IMR-90 (cell line): ENCODE measurements around the gene CIAO3. TPM values are rescaled to one million over a fixed set of nuclear protein-coding genes. Genes with fewer than 3 reads are reported as not detected.

Experiments
- ATAC-seq: fragments of 200-7000 bp; cut with Tn5 transposase; 2 replicates; pipeline ENCODE4 v1.9.1; 2020; ENCODE audit warnings: low read depth, mild to moderate bottlenecking, moderate library complexity
- BruUV-seq: library from RNA; stranded (reverse); fragments of 400-500 nt; replicated peaks from 2 replicates; lab custom pipeline; 2021; lab: Mats Ljungman, UMichigan
- CTCF ChIA-PET: fragments of 300-600 bp; formaldehyde crosslinking; extraction: SDS; loops from one replicate; lab custom pipeline; 2021; ENCODE audit warnings: antibody characterized with exemption; lab: Yijun Ruan, JAX
- POLR2A ChIA-PET: fragments of 300-600 bp; sonication (Branson Sonifier 250); formaldehyde crosslinking; loops from one replicate; lab custom pipeline; 2022; ENCODE audit warnings: antibody characterized with exemption; ENCODE audit not compliant: unreplicated experiment; lab: Charles Lee
- DNase-seq: peaks from one replicate; pipeline ENCODE4 v3.0.0; 2013
- H2AFZ ChIP-seq: replicated peaks from 2 replicates; pipeline ENCODE3; 2013; ENCODE audit warnings: low read length, mild to moderate bottlenecking; ENCODE audit not compliant: poor library complexity
- H2AK5ac ChIP-seq: 2 replicates; pipeline ENCODE4 v1.6.1; 2013; ENCODE audit warnings: low read depth, low read length, inconsistent platforms
- H2AK9ac ChIP-seq: replicated peaks from 2 replicates; pipeline ENCODE3; 2013; ENCODE audit warnings: mild to moderate bottlenecking, low read depth, low read length, moderate library complexity; ENCODE audit not compliant: poor library complexity
- H2BK120ac ChIP-seq: 2 replicates; pipeline ENCODE4 v1.6.1; 2013; ENCODE audit warnings: low read depth, low read length, inconsistent platforms
- H2BK15ac ChIP-seq: 3 replicates; pipeline ENCODE4 v1.6.1; 2013; ENCODE audit warnings: low read depth, low read length, inconsistent platforms
- H2BK20ac ChIP-seq: 2 replicates; pipeline ENCODE4 v1.6.1; 2013; ENCODE audit warnings: low read depth, mild to moderate bottlenecking, inconsistent platforms, low read length, moderate library complexity
- H2BK5ac ChIP-seq: 2 replicates; pipeline ENCODE4 v1.6.1; 2013; ENCODE audit warnings: mild to moderate bottlenecking, low read depth, low read length, inconsistent platforms; ENCODE audit not compliant: poor library complexity, severe bottlenecking
- H3K14ac ChIP-seq: replicated peaks from 2 replicates; pipeline ENCODE4 v1.6.1; 2013; ENCODE audit warnings: low read depth, low read length, inconsistent platforms
- H3K18ac ChIP-seq: 2 replicates; pipeline ENCODE4 v1.6.1; 2013; ENCODE audit warnings: low read depth, low read length, control low read depth
- H3K23ac ChIP-seq: 2 replicates; pipeline ENCODE4 v1.6.1; 2013; ENCODE audit warnings: low read depth, low read length, inconsistent platforms
- H3K27ac ChIP-seq: 2 replicates; pipeline ENCODE4 v1.5.1; 2013; ENCODE audit warnings: mild to moderate bottlenecking, control low read depth, low read length; ENCODE audit not compliant: insufficient read depth
- H3K27me3 ChIP-seq: 2 replicates; pipeline ENCODE4 v1.6.1; 2013; ENCODE audit warnings: low read length; ENCODE audit not compliant: control insufficient read depth, insufficient read depth
- H3K36me3 ChIP-seq: 2 replicates; pipeline ENCODE4 v1.6.1; 2013; ENCODE audit warnings: low read length, mixed read lengths; ENCODE audit not compliant: control insufficient read depth, insufficient read depth
- H3K4ac ChIP-seq: 2 replicates; pipeline ENCODE4 v1.6.1; 2013; ENCODE audit warnings: low read depth, low read length, inconsistent platforms
- H3K4me1 ChIP-seq: 2 replicates; pipeline ENCODE4 v1.6.1; 2013; ENCODE audit warnings: low read length, mixed read lengths; ENCODE audit not compliant: control insufficient read depth, insufficient read depth
- H3K4me2 ChIP-seq: 2 replicates; pipeline ENCODE4 v1.6.1; 2013; ENCODE audit warnings: low read depth, mild to moderate bottlenecking, control low read depth, low read length, moderate library complexity
- H3K4me3 ChIP-seq: 2 replicates; pipeline ENCODE4 v1.5.1; 2013; ENCODE audit warnings: low read depth, mild to moderate bottlenecking, control low read depth, low read length, moderate library complexity; ENCODE audit not compliant: insufficient read depth
- H3K56ac ChIP-seq: 2 replicates; pipeline ENCODE4 v1.6.1; 2013; ENCODE audit warnings: low read length, inconsistent platforms; ENCODE audit not compliant: insufficient read depth; ENCODE audit errors: extremely low read depth
- H3K79me1 ChIP-seq, 2 experiments: 2 replicates each; pipeline ENCODE4 v1.6.1; 2013; ENCODE audit warnings: low read length in 2 of 2, inconsistent platforms in 1 of 2, low read depth in 1 of 2
- H3K9ac ChIP-seq: 2 replicates; pipeline ENCODE4 v1.6.1; 2013; ENCODE audit warnings: low read depth, low read length, control low read depth
- H3K9me1 ChIP-seq: 2 replicates; pipeline ENCODE4 v1.6.1; 2013; ENCODE audit warnings: low read length, inconsistent platforms; ENCODE audit not compliant: insufficient read depth
- H3K9me3 ChIP-seq: 2 replicates; pipeline ENCODE4 v1.6.1; 2013; ENCODE audit warnings: low read length; ENCODE audit not compliant: control insufficient read depth, insufficient read depth
- H4K20me1 ChIP-seq: 2 replicates; pipeline ENCODE4 v1.6.1; 2013; ENCODE audit warnings: low read length, inconsistent platforms; ENCODE audit not compliant: insufficient read depth
- H4K5ac ChIP-seq: 2 replicates; pipeline ENCODE4 v1.6.1; 2013; ENCODE audit warnings: mild to moderate bottlenecking, low read depth, low read length, control low read depth
- H4K8ac ChIP-seq, 2 experiments: 2 replicates each; pipeline ENCODE4 v1.6.1; 2013; ENCODE audit warnings: low read depth in 2 of 2, low read length in 2 of 2, control low read depth in 1 of 2, inconsistent platforms in 1 of 2
- H4K91ac ChIP-seq: 2 replicates; pipeline ENCODE4 v1.6.1; 2013; ENCODE audit warnings: low read depth, low read length, inconsistent platforms; ENCODE audit not compliant: insufficient read depth
- CHD1 ChIP-seq: IDR thresholded peaks from 2 replicates; pipeline ENCODE4 v1.6.1; 2012; ENCODE audit warnings: low read depth, low read length, improper control_type of control experiment
- FOS ChIP-seq: fragments of 150-350 bp; IDR thresholded peaks from 2 replicates; pipeline ENCODE4 v1.6.1; 2016; ENCODE audit warnings: low read depth, low read length
- MXI1 ChIP-seq: IDR thresholded peaks from 2 replicates; pipeline ENCODE4 v1.6.1; 2012; ENCODE audit warnings: low read depth, mild to moderate bottlenecking, low read length, moderate library complexity, borderline replicate concordance
- POLR2A ChIP-seq: IDR thresholded peaks from 2 replicates; pipeline ENCODE4 v1.6.1; 2012; ENCODE audit warnings: mild to moderate bottlenecking, low read depth, low read length
- RAD21 ChIP-seq: IDR thresholded peaks from 2 replicates; pipeline ENCODE4 v1.6.1; 2012; ENCODE audit warnings: low read length, improper control_type of control experiment
- RFX5 ChIP-seq: IDR thresholded peaks from 2 replicates; pipeline ENCODE4 v1.8.0; 2012; ENCODE audit warnings: low read depth, mild to moderate bottlenecking, low read length, moderate library complexity
- USF2 ChIP-seq: fragments of 150-350 bp; IDR thresholded peaks from 2 replicates; pipeline ENCODE4 v1.6.1; 2017; ENCODE audit warnings: mild to moderate bottlenecking, antibody characterized with exemption, low read length, low read depth
- WGBS, 2 experiments: methylation state at CpG; one replicate each; pipeline versions ENCODE4 v1.1.5 to v1.1.7; 2013; ENCODE audit warnings: missing lambda C conversion rate in 2 of 2; ENCODE audit not compliant: insufficient read length in 1 of 2; ENCODE audit errors: extremely low coverage in 2 of 2; 5-methylcytosine and 5-hydroxymethylcytosine counted together
- dilution Hi-C: fragments of 300-500 bp; cut with HindIII; formaldehyde crosslinking; loops from one replicate; pipeline ENCODE4 v1.14.3; 2018; ENCODE audit warnings: low sequenced_read_pairs; ENCODE audit not compliant: unreplicated experiment
- in situ Hi-C: fragments of 300-500 bp; cut with MboI; formaldehyde crosslinking; loops from 3 replicates; pipeline ENCODE4 v1.14.3; 2019; ENCODE audit warnings: low sequenced_read_pairs, inconsistent platforms, mixed read lengths
- intact Hi-C: fragments of 100-400 bp; cut with micrococcal nuclease; formaldehyde crosslinking; loops from 2 replicates; pipeline ENCODE4 v1.10.0; 2022
- polyA plus RNA-seq, 3 experiments: library from polyadenylated mRNA; depleted of rRNA; stranded (reverse); fragments of >200 nt; gene quantifications; 2 replicates each; pipeline ENCODE4 v1.2.3, GENCODE V29; 2012; ENCODE audit warnings: low replicate concordance in 1 of 3
- total RNA-seq: library from RNA; depleted of rRNA; stranded (reverse); fragments of >200 nt; gene quantifications from 2 replicates; pipeline ENCODE4 v1.2.3, GENCODE V29; 2012

Gene CIAO3
- total and polyA plus RNA-seq, 2 of the 4 experiments (the other 2 are of a cell fraction) = 17.0 to 20.2 TPM

GRCh38 chr16:766008-766819, 25.4 kb upstream of the CIAO3 start (continued):
- TF ChIP-seq USF2 (no peak), POLR2A (no peak), MXI1 (no peak), RFX5 (no peak), CHD1 (no peak)

- WGBS, 2 experiments = 91% methylated on average over 16 of the region's 29 CpGs; no CpG with 5 or more reads in 1 of the 2 experiments
- in situ Hi-C loops = no loop called here
Observed at GRCh38 chr16:765488-765865, 24.7 kb upstream of the CIAO3 start.

More at GRCh38 chr16:765488-765865, 24.7 kb upstream of the CIAO3 start:
- no peak overlapping the region for H2AK5ac ChIP-seq
- no peaks in the 10 kb centered on the region for H3K4me1 ChIP-seq
- H4K20me1 ChIP-seq = no peaks in the 10 kb centered on the region
- POLR2A ChIA-PET = no interaction called here
- H3K56ac ChIP-seq = no peak overlapping the region
- no peaks in the 10 kb centered on the region for H3K36me3 ChIP-seq
- no peak overlapping the region for H2AK9ac ChIP-seq
- H2BK5ac ChIP-seq = no peak overlapping the region
- no peak overlapping the region for H2AFZ ChIP-seq
- no peak for DNase-seq
- no peak overlapping the region for H4K5ac ChIP-seq
- no peak overlapping the region for H3K18ac ChIP-seq
- H3K4me2 ChIP-seq = no peak overlapping the region
- H4K8ac ChIP-seq = no peak overlapping the region
- H2BK120ac ChIP-seq = no peak overlapping the region
- no peaks in the 10 kb centered on the region for H3K79me1 ChIP-seq
- no peak for TF ChIP-seq RAD21
- TF ChIP-seq FOS = no peak
- no peak overlapping the region for H2BK20ac ChIP-seq
- BruUV-seq = no TSS peak
- no peaks in the 10 kb centered on the region; the same call in 1 of the 2 replicates for H3K27me3 ChIP-seq
- H3K4me3 ChIP-seq = no peak overlapping the region
- ATAC-seq = no peak
- H3K9me3 ChIP-seq = no peaks in the 10 kb centered on the region
- H3K4ac ChIP-seq = no peak overlapping the region
- dilution Hi-C loops = no loop called here
- no peak overlapping the region for H3K9ac ChIP-seq
- no peaks in the 10 kb centered on the region for H3K9me1 ChIP-seq
- H2BK15ac ChIP-seq = no peak overlapping the region
- intact Hi-C loops = no loop called here
- CTCF ChIA-PET = no interaction called here
- no peak overlapping the region for H3K27ac ChIP-seq
- H4K91ac ChIP-seq = no peak overlapping the region
- no peak overlapping the region for H3K23ac ChIP-seq
- H3K14ac ChIP-seq = no peak overlapping the region
